BLaER1 treated with 17β-estradiol and CSF1 and Interleukin-3, amounts not matched to agents 10 nM and 100 nM (cell line): ENCODE measurements around the gene CCDC85C.

ENCODE experiments used
- H3K27ac ChIP-seq, 11 experiments: shearing (Covaris generic); formaldehyde crosslinking; 2 replicates each; pipeline ENCODE4 v1.8.1; 2022
- H3K27me3 ChIP-seq, 11 experiments: shearing (Covaris generic); formaldehyde crosslinking; 2 replicates each; pipeline ENCODE4 v1.8.1; 2022
- H3K36me3 ChIP-seq, 11 experiments: shearing (Covaris generic); formaldehyde crosslinking; 2 replicates each; pipeline ENCODE4 v1.8.1; 2022
- H3K4me1 ChIP-seq, 10 experiments: shearing (Covaris generic); formaldehyde crosslinking; 2 replicates each; pipeline ENCODE4 v1.8.1; 2022
- H3K4me2 ChIP-seq, 11 experiments: shearing (Covaris generic); formaldehyde crosslinking; 2 replicates each; pipeline ENCODE4 v1.8.1; 2022
- H3K4me3 ChIP-seq, 10 experiments: shearing (Covaris generic); formaldehyde crosslinking; 2 replicates each; pipeline ENCODE4 v1.8.1; 2022
- H3K9ac ChIP-seq, 11 experiments: shearing (Covaris generic); formaldehyde crosslinking; 2 replicates each; pipeline ENCODE4 v1.8.1; 2022
- H3K9me3 ChIP-seq, 11 experiments: shearing (Covaris generic); formaldehyde crosslinking; replicated peaks in 1 of 11; 2 replicates each; pipeline ENCODE4 v1.8.1; 2022
- H4K20me1 ChIP-seq, 11 experiments: shearing (Covaris generic); formaldehyde crosslinking; 2 replicates each; pipeline ENCODE4 v1.8.1; 2022
- Cebpa-rat ChIP-seq, 11 experiments: shearing (Covaris generic); IDR thresholded peaks; 2 replicates each; pipeline ENCODE4 v1.8.1; 2022

CCDC85C gene

DNA sequence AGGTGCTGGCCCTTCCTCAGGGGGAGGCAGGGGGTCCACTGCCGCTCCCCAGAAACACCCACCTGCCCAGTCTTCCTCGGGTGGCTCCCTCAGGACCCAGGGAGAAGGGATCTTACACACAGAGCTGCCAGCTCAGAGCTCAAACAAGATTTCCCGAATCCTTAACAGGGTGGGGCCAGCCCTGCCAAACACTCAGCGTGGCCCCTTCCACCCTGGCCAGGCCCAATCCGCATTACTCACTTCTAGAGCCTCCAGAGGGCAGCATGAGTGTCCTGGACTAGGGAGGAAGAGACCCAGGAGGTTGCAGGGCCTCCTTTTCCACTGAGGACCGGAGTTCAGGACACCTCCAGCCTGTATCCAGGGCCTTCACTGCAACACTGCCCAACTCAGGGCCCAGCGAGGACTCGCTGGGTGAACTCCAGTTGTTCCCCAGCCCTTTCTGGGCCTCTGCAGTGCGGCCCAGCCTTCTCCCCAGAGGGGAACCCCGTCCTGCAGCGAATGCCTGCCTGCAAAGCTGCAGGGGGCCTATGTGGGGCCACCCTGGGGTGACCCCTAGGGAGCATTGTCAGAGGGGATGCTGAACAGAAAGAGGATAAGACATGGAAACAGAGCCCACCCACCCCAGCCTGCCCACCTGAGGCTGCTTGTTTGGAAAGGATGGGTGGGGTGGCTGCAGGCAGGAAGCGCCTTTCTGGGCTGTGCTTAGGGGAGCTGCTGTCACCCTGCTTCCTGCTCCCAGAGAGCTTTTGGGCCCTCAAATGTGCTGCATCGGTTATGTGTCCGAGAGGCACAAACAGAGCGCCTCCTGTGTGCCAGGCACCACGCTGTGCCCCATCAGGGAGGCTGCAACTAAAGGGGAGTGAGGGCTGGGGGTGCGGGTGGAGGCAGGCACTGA, 79.0 kb downstream of the CCDC85C start:
- peaks cover 0 to 5% (median 0%) of the 10 kb centered on the region in 11 experiments; a peak in 3 of 22 replicates for H3K36me3 ChIP-seq
- H3K4me1 ChIP-seq = peaks cover 11 to 43% (median 32%) of the 10 kb centered on the region in 10 experiments; a peak in 19 of 20 replicates
- peak overlapping the region in 5 of 11 experiments; percentile 1 to 62 (median 19); a peak in 2 of 22 replicates for H3K4me2 ChIP-seq
- no peaks in the 10 kb centered on the region for H3K9me3 ChIP-seq
- H3K27ac ChIP-seq = no peak overlapping the region
- H4K20me1 ChIP-seq = peaks cover 0 to 96% (median 31%) of the 10 kb centered on the region in 11 experiments; a peak in 16 of 22 replicates
- no peaks in the 10 kb centered on the region for H3K27me3 ChIP-seq
- TF ChIP-seq Cebpa-rat (IDR thresholded peaks at IDR 0.05) = no peak
- no peak overlapping the region for H3K4me3 ChIP-seq
- H3K9ac ChIP-seq = no peak overlapping the region

DNA sequence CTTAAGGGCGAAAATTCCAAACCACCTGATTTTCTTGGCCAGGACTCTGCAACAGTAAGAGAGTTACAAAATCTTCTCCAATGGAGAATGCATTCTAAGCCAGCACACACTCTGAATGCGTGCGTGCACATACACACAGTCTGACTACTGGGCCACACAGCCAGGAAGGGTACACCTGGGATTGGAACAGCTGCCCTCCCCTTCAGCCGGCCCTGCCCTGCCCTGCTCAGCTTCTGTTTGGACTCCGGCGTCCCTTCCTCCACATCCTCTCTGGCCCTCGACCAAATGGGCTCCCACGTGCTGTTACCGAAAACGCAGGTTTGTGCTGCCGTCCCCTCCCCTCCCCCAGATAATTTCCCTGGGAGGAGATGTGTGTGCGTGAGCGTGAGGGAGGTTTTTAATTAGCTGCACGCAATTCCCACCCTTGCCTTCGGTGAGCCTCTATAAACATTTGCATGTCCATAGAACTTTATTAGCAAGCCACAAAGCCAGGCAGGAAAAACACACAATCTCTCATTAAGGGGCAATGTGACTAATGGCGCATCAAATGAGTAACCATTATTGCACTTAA, 79.8 kb downstream of the CCDC85C start:
- peaks cover 11 to 43% (median 30%) of the 10 kb centered on the region in 10 experiments; a peak in 19 of 20 replicates for H3K4me1 ChIP-seq
- no peak overlapping the region for H3K4me3 ChIP-seq
- H3K9ac ChIP-seq = no peak overlapping the region
- no peaks in the 10 kb centered on the region for H3K27me3 ChIP-seq
- H3K36me3 ChIP-seq = peaks cover 0 to 5% (median 0%) of the 10 kb centered on the region in 11 experiments; a peak in 3 of 22 replicates
- H4K20me1 ChIP-seq = peaks cover 0 to 95% (median 28%) of the 10 kb centered on the region in 11 experiments; a peak in 15 of 22 replicates
- no peak for TF ChIP-seq Cebpa-rat (IDR thresholded peaks at IDR 0.05)
- no peak overlapping the region for H3K4me2 ChIP-seq
- H3K9me3 ChIP-seq = no peaks in the 10 kb centered on the region
- no peak overlapping the region for H3K27ac ChIP-seq

DNA sequence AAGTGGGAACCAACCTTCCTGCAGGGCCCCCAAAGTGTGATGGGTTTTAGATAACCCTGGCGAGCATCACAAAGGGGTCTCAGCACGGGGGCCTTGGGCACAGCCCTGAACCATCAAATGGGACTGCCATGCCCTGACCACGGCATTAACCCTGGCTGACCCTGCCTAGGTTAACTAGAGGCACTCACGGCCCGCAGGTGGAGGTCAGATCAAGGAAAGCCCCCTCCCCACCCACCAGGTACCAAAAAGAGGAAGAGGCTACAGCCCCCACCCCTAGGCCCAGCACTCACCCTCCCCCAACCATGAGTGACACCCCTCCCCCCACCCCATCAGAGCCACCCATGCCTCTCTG, 80.3 kb downstream of the CCDC85C start:
- TF ChIP-seq Cebpa-rat (IDR thresholded peaks at IDR 0.05) = no peak
- Histone ChIP-seq H3K9me3 (no peaks in the 10 kb centered on the region), H3K4me2 (0 out of 22 replicates have a peak overlapping the region, but pooled peaks of 1 of the 11 experiments have one; percentile 24), H3K9ac (0 out of 22 replicates have a peak overlapping the region, but pooled peaks of 1 of the 11 experiments have one; percentile 22), H3K36me3 (peaks cover 0 to 5% (median 0%) of the 10 kb centered on the region in 11 experiments; a peak in 3 of 22 replicates), H3K4me1 (peaks cover 11 to 43% (median 30%) of the 10 kb centered on the region in 10 experiments; a peak in 19 of 20 replicates), H3K27ac (no peak overlapping the region), H3K27me3 (no peaks in the 10 kb centered on the region), H4K20me1 (peaks cover 0 to 95% (median 33%) of the 10 kb centered on the region in 11 experiments; a peak in 17 of 22 replicates), H3K4me3 (no peak overlapping the region)

DNA sequence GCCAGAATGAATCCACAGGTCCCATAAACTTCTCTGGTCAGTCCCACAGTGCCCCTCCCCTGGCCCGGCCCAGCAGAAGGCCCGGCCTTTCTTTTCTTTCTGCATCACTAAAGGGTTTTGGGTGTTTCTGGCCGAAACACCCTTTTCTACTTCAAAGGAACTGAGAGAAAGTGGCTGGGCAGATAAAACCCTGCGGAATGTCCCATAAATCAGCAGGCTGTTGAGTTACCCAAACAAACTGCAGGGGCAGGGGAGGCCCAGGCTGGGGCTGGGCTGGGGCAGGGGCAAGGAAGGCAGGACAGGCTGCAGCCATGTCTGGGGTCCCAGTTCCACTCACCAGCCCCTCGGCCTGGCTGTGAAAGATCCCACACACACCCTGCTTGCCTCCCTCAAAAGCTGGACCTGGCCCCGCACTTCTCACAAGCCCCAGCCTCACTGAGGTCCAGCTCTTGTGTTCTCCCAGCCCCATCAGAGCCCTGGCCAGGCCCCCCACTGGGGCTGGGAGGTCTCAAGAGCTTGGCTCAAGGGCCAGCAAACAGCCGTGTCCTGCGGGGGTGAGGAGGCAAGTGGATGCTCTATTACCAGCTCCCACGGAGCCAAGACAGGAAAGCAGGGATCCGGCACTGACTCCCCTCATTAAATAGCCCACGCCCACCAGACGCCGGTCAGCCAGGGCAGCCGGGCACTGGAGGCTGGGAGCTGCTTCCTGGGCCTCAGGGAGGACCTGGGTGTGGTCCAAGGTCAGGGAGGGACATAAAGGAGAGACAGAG, 80.9 kb downstream of the CCDC85C start:
- Histone ChIP-seq H3K4me3 (no peak overlapping the region), H3K4me1 (peaks cover 11 to 43% (median 34%) of the 10 kb centered on the region in 10 experiments; a peak in 19 of 20 replicates), H3K27ac (no peak overlapping the region), H3K27me3 (no peaks in the 10 kb centered on the region), H3K4me2 (peak overlapping the region in 6 of 11 experiments; percentile 0 to 35 (median 24); a peak in 3 of 22 replicates), H4K20me1 (peaks cover 0 to 95% (median 39%) of the 10 kb centered on the region in 11 experiments; a peak in 18 of 22 replicates), H3K36me3 (peaks cover 0 to 5% (median 0%) of the 10 kb centered on the region in 11 experiments; a peak in 3 of 22 replicates), H3K9me3 (no peaks in the 10 kb centered on the region), H3K9ac (peak overlapping the region in 4 of 11 experiments; percentile 22 to 29 (median 26); a peak in 3 of 22 replicates)
- no peak for TF ChIP-seq Cebpa-rat (IDR thresholded peaks at IDR 0.05)

DNA sequence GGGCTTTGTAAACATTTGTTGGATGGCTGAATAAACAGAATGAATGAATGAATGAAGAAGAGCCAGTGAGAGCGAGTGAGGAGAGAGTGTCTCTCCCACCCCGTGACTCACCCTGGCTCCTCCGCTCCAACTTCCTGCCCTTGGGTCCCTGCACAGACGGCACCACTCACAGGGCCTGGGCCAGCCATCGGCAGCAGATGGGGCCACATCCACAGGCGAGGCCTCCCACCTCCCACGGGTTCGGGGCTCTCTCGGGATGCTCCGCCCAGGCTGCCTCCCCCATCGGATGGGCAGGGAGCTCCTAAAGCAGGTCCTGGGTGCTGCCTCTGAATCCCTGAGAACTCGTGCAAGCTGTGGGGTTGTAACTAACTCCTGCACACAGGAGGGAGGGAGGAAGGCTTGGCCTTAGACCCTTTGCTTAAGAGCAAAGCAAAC, 81.5 kb downstream of the CCDC85C start:
- Histone ChIP-seq H3K9ac (peak overlapping the region in 1 of 11 experiments; percentile 25; a peak in 2 of 22 replicates), H3K4me3 (no peak overlapping the region), H4K20me1 (peaks cover 0 to 95% (median 45%) of the 10 kb centered on the region in 11 experiments; a peak in 18 of 22 replicates), H3K36me3 (peaks cover 0 to 5% (median 0%) of the 10 kb centered on the region in 11 experiments; a peak in 3 of 22 replicates), H3K4me2 (peak overlapping the region in 6 of 11 experiments; percentile 0 to 35 (median 16); a peak in 6 of 22 replicates), H3K4me1 (peaks cover 11 to 43% (median 37%) of the 10 kb centered on the region in 10 experiments; a peak in 19 of 20 replicates), H3K27me3 (no peaks in the 10 kb centered on the region), H3K9me3 (no peaks in the 10 kb centered on the region), H3K27ac (no peak overlapping the region)
- TF ChIP-seq Cebpa-rat (IDR thresholded peaks at IDR 0.05) = no peak

DNA sequence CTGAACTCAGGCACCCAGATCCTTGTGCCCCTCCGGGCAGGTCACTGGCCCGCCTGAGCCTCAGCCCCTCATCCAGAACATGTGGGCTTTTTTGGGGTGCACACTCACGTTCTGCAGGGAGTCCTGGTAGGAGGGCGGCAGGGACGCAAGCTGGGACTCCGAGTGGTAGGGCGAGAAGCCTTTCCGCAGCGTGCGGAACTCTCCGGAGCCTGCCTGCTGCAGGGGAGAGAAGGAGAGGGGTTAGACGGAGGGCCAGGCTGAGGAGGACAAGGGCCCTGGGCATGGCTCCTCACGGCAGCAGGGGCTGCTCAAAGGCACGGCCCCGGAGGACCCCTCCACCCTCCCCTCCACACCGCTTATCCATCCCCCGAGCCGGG, 82.0 kb downstream of the CCDC85C start:
- Histone ChIP-seq H3K4me1 (peaks cover 11 to 41% (median 37%) of the 10 kb centered on the region in 10 experiments; a peak in 19 of 20 replicates), H3K9ac (no peak overlapping the region), H3K4me2 (peak overlapping the region in 3 of 11 experiments; percentile 9 to 35 (median 23); a peak in 3 of 22 replicates), H3K27me3 (no peaks in the 10 kb centered on the region), H3K9me3 (no peaks in the 10 kb centered on the region), H4K20me1 (peaks cover 0 to 95% (median 50%) of the 10 kb centered on the region in 11 experiments; a peak in 18 of 22 replicates), H3K27ac (no peak overlapping the region), H3K4me3 (no peak overlapping the region), H3K36me3 (peaks cover 0 to 5% (median 0%) of the 10 kb centered on the region in 11 experiments; a peak in 3 of 22 replicates)
- TF ChIP-seq Cebpa-rat (IDR thresholded peaks at IDR 0.05) = no peak

DNA sequence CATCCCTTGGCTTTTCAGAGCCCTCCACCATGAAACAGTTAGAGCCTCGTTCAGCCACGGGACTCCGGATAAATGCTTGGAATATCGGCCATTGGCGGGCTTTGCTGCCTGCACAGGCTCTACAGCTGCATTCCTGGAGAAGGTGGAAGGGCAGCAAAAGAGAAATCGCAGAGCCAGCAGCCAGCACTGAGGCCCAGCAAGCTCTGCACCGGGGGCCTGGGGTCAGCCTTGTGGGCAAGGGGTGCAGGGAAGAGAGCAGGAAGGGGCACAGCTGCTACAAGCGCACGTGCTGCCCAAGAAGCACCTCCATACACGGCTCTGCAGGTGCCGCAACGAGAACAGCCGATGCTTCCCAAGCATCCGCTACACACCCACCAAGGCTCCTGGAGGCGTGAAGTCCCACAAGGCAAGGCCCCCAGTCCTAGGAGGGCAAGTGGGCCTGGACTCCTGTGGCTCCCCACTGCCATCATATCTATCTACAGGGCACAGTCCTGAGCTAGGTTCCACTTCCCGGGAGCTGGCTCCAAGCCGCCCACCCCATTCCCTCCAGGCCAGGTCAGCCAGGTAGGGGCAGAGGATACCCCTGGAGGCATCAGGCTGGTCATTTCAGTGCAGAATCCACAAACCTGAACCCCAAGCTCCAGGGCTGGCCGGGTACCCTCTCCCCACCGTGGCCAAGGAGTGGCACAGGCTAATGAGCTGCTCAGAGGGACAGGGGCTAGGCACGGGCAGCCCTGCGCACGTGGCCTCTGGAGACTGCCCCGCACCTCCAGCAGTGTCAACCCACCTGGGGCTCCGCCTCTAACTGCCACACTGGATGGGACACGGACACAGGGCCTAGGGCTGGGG, 82.6 kb downstream of the CCDC85C start:
- Histone ChIP-seq H3K4me3 (no peak overlapping the region), H3K4me2 (no peak overlapping the region), H3K9me3 (no peaks in the 10 kb centered on the region), H3K9ac (no peak overlapping the region), H3K27ac (no peak overlapping the region), H3K27me3 (no peaks in the 10 kb centered on the region), H3K4me1 (peaks cover 11 to 40% (median 33%) of the 10 kb centered on the region in 10 experiments; a peak in 19 of 20 replicates), H4K20me1 (peaks cover 0 to 95% (median 54%) of the 10 kb centered on the region in 11 experiments; a peak in 18 of 22 replicates), H3K36me3 (peaks cover 0 to 5% (median 0%) of the 10 kb centered on the region in 11 experiments; a peak in 3 of 22 replicates)
- no peak for TF ChIP-seq Cebpa-rat (IDR thresholded peaks at IDR 0.05)
